Umbilical cord (tissue), 2 donors: ENCODE measurements around the gene CPAMD8. TPM values are rescaled to one million over a fixed set of nuclear protein-coding genes. Genes with fewer than 3 reads are reported as not detected.

Experiments
- DNase-seq: peaks from one replicate; pipeline ENCODE4 v3.0.0-alpha.2; 2015; ENCODE audit warnings: low spot score
- total RNA-seq: library from RNA; depleted of rRNA; stranded (reverse); fragments of >200 nt; gene quantifications from one replicate; pipeline ENCODE4 v1.2.3, GENCODE V29; 2014; ENCODE audit warnings: low replicate concordance; ENCODE audit not compliant: insufficient read depth

Gene CPAMD8
- total RNA-seq: 11.3 TPM

DNA sequence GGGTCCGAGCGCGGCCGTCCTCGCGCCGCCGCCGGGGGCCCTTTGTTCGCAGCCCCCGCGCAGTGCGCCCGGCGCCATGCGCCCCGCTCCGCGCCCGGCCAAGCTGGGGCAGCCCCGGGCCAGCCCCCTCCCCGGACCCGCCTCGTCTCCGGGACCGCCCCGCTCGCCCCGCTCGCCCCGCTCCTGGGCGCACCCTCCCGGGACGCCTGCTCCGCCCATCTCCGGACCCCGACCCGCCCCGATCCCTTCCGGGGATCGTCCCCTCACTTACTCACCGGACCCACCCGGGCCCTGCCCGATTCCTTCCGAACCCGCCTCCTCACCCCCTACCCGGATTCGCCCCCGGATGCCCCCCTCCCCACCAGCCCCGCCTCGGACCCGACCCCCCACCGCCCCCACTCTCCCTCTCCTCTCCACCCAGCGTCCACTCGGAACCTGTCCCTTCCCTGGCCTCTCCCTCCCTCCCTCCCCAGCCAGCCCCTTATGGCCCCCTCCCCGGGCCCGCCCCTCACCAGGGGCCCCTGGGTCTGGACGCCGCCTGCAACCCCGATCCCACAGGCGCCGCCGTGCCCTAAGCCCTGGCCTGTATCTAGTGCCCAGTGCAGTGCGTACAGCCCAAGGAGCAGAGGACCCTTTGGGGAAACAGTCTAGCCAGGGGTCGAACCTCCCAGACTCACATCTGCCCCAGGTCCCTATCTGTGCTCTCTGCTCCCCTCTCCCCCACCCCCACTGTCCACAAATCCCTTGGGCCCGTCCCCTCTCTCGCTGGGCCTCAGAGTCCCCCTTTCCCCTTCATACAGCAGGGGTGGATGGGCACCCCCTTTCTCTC is at the start of gene CPAMD8:
TSS of gene CPAMD8 (minus strand) at position 105 of the 829 bp plus-strand sequence. CDS start 168 bp downstream, outside the sequence.
- no peak for DNase-seq

GRCh38 chr19:17075864-17076542 is 49.4 kb upstream of the CPAMD8 start:
- DNase-seq: peak; percentile 55

- peak; percentile 100 for DNase-seq
These were observed 48.6 kb upstream of the CPAMD8 start, which contains the start of the genes HAUS8 and MYO9B for GRCh38 chr19:17075035-17075863. Gene HAUS8, minus strand, starts transcription at chr19:17075452. Its CDS starts 30 bp downstream, at chr19:17075422. Gene MYO9B, plus strand, starts transcription at chr19:17075777. Its CDS starts 25,941 bp downstream, at chr19:17101718.

DNA sequence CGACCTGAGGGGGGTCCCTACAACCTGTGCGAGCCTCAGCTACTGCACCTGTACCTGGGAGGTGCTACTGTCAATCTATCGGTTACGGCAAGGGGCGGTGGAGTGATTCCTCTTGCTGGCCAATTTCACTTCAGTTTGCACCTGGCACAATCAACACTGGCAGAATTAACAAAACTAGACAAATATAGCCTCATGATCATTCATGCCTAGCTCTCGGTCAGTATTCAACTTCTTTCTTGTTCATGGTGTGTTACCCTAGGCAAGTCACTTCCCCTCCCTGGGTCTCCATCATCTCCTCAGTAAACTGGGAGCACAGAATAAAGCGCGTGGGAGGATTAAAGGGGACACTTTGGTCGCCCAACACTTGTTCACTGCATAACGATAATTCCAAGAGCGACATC is 48.0 kb upstream of the CPAMD8 start:
- DNase-seq: no peak

- no peak for DNase-seq
These were observed 47.4 kb upstream of the CPAMD8 start for GRCh38 chr19:17073869-17074633.

DNA sequence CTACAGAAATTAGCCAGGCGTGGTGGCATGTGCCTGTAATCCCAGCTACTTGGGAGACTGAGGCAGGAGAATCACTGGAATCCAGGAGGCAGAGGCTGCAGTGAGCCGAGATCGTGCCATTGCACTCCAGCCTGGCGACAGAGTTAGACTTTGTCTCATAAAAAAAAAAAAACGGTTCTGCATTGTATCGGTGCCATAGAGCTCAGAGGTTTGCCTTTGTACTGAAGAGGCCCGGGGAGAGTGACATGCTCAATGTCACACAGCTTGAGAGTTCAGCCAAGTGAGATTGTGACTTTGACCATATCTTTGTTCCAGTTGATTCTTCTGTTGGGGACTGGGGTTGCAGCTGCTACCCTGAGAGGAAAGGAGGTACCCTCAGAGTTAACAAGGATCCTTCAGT is 44.3 kb upstream of the CPAMD8 start:
- no peak for DNase-seq

- no peak for DNase-seq
These were observed 43.8 kb upstream of the CPAMD8 start for GRCh38 chr19:17070421-17070820.

GRCh38 chr19:17069193-17069592 is 42.6 kb upstream of the CPAMD8 start:
- DNase-seq: no peak

GRCh38 chr19:17063428-17063827 is 36.8 kb upstream of the CPAMD8 start:
- no peak for DNase-seq

- DNase-seq: no peak
These were observed 35.1 kb upstream of the CPAMD8 start for GRCh38 chr19:17061691-17062090.

DNA sequence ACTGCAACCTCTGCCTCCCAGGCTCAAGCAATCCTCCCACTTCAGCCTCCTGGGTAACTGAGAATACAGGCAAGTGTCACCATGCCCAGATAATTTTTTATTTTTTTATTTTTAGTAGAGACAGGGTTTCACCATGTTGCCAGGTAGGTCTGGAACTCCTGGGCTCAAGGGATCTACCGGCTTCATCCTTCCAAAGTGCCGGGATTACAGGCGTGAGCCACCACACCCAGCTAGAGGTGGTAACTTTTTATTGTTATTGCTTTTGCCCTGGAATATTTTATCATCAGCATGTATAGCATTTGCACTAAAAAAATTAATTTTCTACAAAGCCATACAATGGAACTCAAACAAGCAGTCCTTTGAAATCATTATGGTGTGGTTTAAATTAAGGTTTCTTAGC is 34.6 kb upstream of the CPAMD8 start:
- DNase-seq: no peak

DNA sequence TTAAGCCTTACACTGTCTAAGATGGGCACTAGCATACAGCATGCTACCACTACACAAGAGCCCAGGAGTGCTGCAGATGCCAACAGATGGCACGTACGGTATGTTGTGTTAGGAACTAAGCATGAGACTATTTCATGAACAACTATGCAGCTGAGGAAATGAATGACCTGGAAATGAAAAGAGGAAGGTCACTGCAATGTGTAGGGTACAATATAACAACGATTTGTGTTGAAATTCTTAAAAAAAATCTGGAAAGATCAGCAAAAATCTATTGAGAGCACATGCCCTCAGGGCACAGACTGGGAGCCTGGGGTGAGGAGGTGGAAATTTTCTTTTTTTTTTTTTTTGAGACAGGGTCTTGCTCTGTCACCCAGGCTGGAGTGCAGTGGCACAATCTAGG is 34.2 kb upstream of the CPAMD8 start:
- DNase-seq: no peak

DNA sequence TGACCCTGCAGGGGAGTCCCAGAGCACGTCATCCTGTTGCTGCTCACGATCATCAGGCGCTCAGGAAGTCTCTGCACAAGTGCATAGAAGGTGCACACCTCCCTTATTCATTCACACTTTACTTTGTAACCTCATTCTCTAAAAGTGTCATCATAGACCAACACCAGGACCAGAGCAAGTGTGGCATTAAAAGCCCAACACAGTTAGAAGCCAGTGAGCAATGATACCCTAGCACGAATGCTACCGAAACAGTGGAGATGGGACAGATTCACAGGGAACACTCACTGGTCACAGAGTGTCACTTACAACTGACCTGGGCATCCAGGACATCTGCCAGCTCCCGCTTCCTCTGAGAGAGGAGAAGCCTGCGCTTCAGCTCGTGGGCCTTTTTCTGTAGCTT is 31.6 kb upstream of the CPAMD8 start:
- DNase-seq: no peak

DNA sequence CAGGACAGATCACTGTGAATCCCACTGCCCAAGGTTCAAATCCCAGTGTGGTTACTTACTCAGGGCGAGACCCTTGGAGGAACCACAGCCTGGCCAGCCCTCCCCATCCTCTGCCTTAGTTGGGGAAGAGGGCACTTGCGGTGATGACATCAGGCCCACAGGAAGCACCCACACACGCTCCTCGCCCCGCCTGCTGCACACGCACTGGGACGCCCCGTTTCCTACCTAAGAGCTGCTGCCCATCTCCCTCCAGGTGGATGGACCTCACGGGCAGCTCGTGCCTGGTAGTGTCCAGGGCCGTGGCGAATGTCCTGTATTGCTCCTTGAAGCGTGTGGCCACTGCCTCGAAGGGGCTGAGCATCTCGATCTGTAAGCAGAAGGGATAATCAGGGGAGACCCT is 29.0 kb upstream of the CPAMD8 start:
- no peak for DNase-seq

GRCh38 chr19:17054746-17055145 is 28.1 kb upstream of the CPAMD8 start:
- DNase-seq: no peak

DNA sequence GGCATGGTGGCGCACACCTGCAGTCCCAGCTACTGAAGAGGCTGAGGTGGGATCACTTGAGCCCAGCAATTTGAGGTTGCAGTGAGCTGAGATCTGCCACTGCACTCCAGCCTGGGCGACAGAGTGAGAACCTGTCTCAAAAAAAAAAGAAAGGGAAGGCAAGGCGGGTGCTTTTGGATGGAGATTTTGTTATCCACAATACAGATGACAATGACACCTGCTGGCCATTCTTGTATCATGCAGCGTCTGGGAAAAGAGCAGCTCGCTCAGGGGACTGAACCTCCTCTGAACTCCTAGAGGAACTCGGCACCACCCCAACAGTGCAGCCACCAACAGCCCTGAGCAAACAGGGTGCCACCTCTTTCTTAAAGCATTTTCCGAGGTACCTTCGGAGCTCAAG is 25.8 kb upstream of the CPAMD8 start:
- DNase-seq: peak; percentile 52

DNA sequence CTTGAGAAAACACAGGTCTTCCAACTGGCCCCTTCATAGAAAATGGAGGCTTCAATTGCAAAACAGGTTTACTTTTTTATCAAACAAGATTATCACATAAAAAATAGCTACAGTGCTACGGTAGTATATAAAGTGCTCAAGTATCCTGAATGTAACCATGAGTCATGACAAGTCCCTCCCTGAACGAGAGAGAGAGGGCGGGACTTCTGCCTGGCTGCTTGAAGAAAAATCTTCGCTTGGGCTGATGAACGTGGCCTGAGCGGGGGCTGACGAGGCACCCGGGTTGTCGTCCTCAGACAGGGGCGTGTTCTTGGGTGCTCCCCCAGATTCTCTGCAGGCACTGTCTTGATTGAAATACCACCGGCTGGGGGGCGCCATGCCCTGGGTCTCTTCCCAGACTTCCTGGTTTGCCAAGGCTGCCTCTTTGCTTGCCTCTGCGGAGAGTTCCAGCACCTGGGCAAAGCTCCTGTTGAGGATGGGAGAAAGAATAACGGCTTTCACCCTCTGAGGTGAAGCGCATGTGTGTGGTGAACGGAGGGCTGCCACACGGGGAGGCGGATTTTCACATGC is 23.2 kb upstream of the CPAMD8 start:
- DNase-seq: no peak

DNA sequence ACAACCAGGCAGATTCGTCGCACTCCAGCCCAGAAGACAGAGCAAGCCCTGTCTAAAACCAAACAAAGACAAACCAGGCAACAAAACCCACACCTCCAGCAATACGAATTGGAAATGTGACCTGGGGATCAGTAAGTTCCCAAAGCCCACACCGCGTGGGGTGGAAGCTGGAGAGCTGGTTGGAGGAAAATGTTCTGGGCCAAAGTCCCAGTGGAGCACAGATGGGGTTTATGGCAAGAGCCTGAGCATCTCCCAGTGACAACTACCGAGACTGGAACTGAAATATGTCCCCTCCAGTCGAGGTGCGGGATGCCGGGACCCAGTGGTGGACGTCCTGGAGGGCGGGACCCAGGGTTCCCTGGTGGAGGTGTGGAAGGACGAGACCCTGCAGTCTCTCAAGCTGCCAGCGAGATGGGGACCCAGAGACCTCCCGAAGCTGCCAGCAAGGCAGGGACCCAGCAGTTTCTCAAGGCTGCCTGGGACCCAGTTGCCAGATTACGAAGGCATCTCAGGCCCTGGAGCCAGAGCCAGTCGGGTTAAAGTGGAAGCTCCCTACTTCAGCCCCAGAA is 22.4 kb upstream of the CPAMD8 start:
- DNase-seq: no peak

DNA sequence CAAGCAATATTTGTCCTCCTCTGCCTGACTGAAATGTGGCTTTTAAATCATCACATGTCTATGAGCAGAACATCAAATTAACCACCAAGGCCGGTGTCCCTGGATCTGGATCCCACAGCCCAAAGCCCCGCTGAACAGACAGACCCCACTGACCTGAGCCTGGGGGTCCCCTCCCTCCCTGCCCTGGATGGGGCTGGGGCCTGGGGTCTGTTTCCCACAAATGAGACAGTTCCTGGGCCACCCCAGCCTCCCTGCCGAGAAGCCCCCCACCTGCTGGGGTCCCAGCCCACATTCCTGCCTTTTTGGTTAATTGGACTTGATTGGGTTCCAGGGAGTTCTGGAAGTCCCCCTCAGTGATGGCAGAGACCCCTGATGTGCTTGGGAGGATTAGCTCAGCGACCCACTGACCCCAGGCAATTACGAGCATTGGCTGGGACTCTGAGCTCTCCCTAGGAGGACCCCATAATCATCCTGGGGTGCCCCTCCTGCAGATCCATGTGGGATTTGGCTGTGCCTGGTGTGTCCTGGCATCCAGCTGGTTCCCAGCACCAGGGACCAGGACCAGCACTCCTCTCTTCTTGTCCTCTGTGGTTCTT is 19.4 kb upstream of the CPAMD8 start:
- no peak for DNase-seq

DNA sequence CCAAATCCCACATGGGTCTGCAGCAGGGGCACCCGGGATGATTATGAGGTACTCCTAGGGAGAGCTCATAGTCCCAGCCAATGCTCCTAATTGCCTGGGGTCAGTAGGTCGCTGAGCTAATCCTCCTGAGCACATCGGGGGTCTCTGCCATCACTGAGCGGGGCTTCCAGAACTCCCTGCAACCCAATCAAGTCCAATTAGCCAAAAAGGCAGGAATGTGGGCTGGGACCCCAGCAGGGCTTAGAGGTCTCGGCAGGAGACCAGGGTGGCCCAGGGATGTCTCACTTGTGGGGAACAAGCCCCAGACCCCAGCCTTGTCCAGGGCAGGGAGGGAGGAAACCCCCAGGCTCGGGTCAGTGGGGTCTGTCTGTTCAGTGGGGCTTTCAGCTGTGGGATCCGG is 17.1 kb upstream of the CPAMD8 start:
- no peak for DNase-seq
